H9 (cell line): ENCODE data around the gene VAV3. TPM values are rescaled to one million over a fixed set of nuclear protein-coding genes. Genes with fewer than 3 reads are reported as not detected.

ENCODE experiments used
- DNase-seq: peaks from one replicate; pipeline ENCODE4 v3.0.0-alpha.2; 2017
- H2AFZ ChIP-seq: one replicate; pipeline ENCODE4 v1.6.1; 2013; ENCODE audit warnings: mild to moderate bottlenecking, low read length, control low read depth, moderate library complexity
- H2AK5ac ChIP-seq: 2 replicates; pipeline ENCODE4 v1.6.1; 2013; ENCODE audit warnings: low read length, control low read depth, mixed read lengths; ENCODE audit not compliant: insufficient read length
- H2BK120ac ChIP-seq: one replicate; pipeline ENCODE4 v1.6.1; 2013; ENCODE audit warnings: low read depth, mild to moderate bottlenecking, low read length, control low read depth, inconsistent platforms; ENCODE audit not compliant: poor library complexity, severe bottlenecking
- H2BK12ac ChIP-seq: 2 replicates; pipeline ENCODE4 v1.6.1; 2013; ENCODE audit warnings: low read length, control low read depth, mixed read lengths, low read depth; ENCODE audit not compliant: insufficient read length
- H2BK15ac ChIP-seq: 2 replicates; pipeline ENCODE4 v1.6.1; 2013; ENCODE audit warnings: low read depth, low read length, control low read depth
- H2BK20ac ChIP-seq: one replicate; pipeline ENCODE4 v1.6.1; 2013; ENCODE audit warnings: low read depth, mild to moderate bottlenecking, low read length, control low read depth, inconsistent platforms; ENCODE audit not compliant: poor library complexity, severe bottlenecking
- H2BK5ac ChIP-seq: 2 replicates; pipeline ENCODE4 v1.6.1; 2013; ENCODE audit warnings: low read length, control low read depth, mixed read lengths; ENCODE audit not compliant: insufficient read length
- H3K14ac ChIP-seq: 2 replicates; pipeline ENCODE4 v1.6.1; 2013; ENCODE audit warnings: low read length, control low read depth; ENCODE audit not compliant: insufficient read depth
- H3K18ac ChIP-seq: 2 replicates; pipeline ENCODE4 v1.6.1; 2013; ENCODE audit warnings: low read depth, mild to moderate bottlenecking, mixed read lengths, low read length, control low read depth; ENCODE audit not compliant: insufficient read length
- H3K23ac ChIP-seq: 2 replicates; pipeline ENCODE4 v1.6.1; 2013; ENCODE audit warnings: low read length, control low read depth, mixed read lengths, low read depth; ENCODE audit not compliant: insufficient read length
- H3K23me2 ChIP-seq: 2 replicates; pipeline ENCODE4 v1.6.1; 2013; ENCODE audit warnings: low read depth, mild to moderate bottlenecking, mixed read lengths, low read length, control low read depth; ENCODE audit not compliant: insufficient read length, poor library complexity, severe bottlenecking
- H3K27ac ChIP-seq: 2 replicates; pipeline ENCODE4 v1.5.1; 2013; ENCODE audit warnings: low read length, control low read depth, mixed read lengths, low read depth; ENCODE audit not compliant: insufficient read length
- H3K27me3 ChIP-seq: 2 replicates; pipeline ENCODE4 v1.6.1; 2013; ENCODE audit warnings: low read length, control low read depth, inconsistent platforms; ENCODE audit not compliant: insufficient read depth
- H3K4ac ChIP-seq: 2 replicates; pipeline ENCODE4 v1.6.1; 2013; ENCODE audit warnings: low read depth, mild to moderate bottlenecking, control low read depth, inconsistent platforms, low read length, moderate library complexity
- H3K4me1 ChIP-seq: 2 replicates; pipeline ENCODE4 v1.6.1; 2013; ENCODE audit warnings: low read length, control low read depth, inconsistent platforms; ENCODE audit not compliant: insufficient read depth
- H3K4me2 ChIP-seq: 2 replicates; pipeline ENCODE4 v1.6.1; 2013; ENCODE audit warnings: low read length, control low read depth, mixed read lengths; ENCODE audit not compliant: insufficient read length, insufficient read depth
- H3K56ac ChIP-seq: 2 replicates; pipeline ENCODE4 v1.6.1; 2013; ENCODE audit warnings: low read depth, mild to moderate bottlenecking, mixed read lengths, low read length, control low read depth; ENCODE audit not compliant: insufficient read length
- H3K79me1 ChIP-seq: 2 replicates; pipeline ENCODE4 v1.6.1; 2013; ENCODE audit warnings: low read depth, mild to moderate bottlenecking, moderate library complexity, low read length, control low read depth, inconsistent platforms; ENCODE audit not compliant: insufficient read depth, poor library complexity, severe bottlenecking
- H3K79me2 ChIP-seq: 2 replicates; pipeline ENCODE4 v1.6.1; 2013; ENCODE audit warnings: low read length, control low read depth, inconsistent platforms; ENCODE audit not compliant: insufficient read depth
- H3K9ac ChIP-seq: 2 replicates; pipeline ENCODE4 v1.6.1; 2013; ENCODE audit warnings: low read length, control low read depth, mixed read lengths; ENCODE audit not compliant: insufficient read length; ENCODE audit errors: extremely low read depth
- H3K9me3 ChIP-seq: one replicate; pipeline ENCODE4 v1.6.1; 2013; ENCODE audit warnings: low read depth, low read length, inconsistent platforms; ENCODE audit not compliant: control insufficient read depth
- H3T11ph ChIP-seq: one replicate; pipeline ENCODE4 v1.6.1; 2013; ENCODE audit warnings: mild to moderate bottlenecking, low read length, control low read depth, inconsistent platforms
- H4K20me1 ChIP-seq: one replicate; pipeline ENCODE4 v1.6.1; 2013; ENCODE audit not compliant: control insufficient read depth, insufficient read length, insufficient read depth
- H4K5ac ChIP-seq: 2 replicates; pipeline ENCODE4 v1.6.1; 2013; ENCODE audit warnings: low read depth, mild to moderate bottlenecking, mixed read lengths, low read length, control low read depth; ENCODE audit not compliant: insufficient read length
- H4K8ac ChIP-seq: replicated peaks from 2 replicates; pipeline ENCODE4 v1.6.1; 2013; ENCODE audit warnings: low read length, control low read depth, mixed read lengths, low read depth; ENCODE audit not compliant: insufficient read length
- H4K91ac ChIP-seq: 2 replicates; pipeline ENCODE4 v1.6.1; 2013; ENCODE audit warnings: low read depth, mild to moderate bottlenecking, moderate library complexity, mixed read lengths, low read length, control low read depth; ENCODE audit not compliant: insufficient read length
- H3K27ac Mint-ChIP-seq, 3 experiments: 2 replicates in 2 of 3; 3 replicates in 1 of 3; pipeline ENCODE4 v1.8.0; 2020 to 2021; ENCODE audit warnings: mixed read lengths in 3 of 3, mild to moderate bottlenecking in 1 of 3, moderate library complexity in 1 of 3
- H3K27me3 Mint-ChIP-seq: 2 replicates; pipeline ENCODE4 v1.8.0; 2021; ENCODE audit warnings: low read depth, mild to moderate bottlenecking, moderate library complexity, mixed read lengths
- H3K36me3 Mint-ChIP-seq, 3 experiments: 2 replicates in 2 of 3; 3 replicates in 1 of 3; pipeline ENCODE4 v1.8.0; 2020 to 2021; ENCODE audit warnings: low read depth in 3 of 3, mixed read lengths in 3 of 3; ENCODE audit not compliant: insufficient read depth in 1 of 3
- H3K4me1 Mint-ChIP-seq, 2 experiments: 2 replicates each; pipeline ENCODE4 v1.8.0; 2020; ENCODE audit warnings: mixed read lengths in 2 of 2
- H3K4me3 Mint-ChIP-seq, 2 experiments: 2 replicates in 1 of 2; 3 replicates in 1 of 2; pipeline ENCODE4 v1.8.0; 2020 to 2021; ENCODE audit warnings: mild to moderate bottlenecking in 2 of 2, mixed read lengths in 2 of 2, moderate library complexity in 1 of 2
- H3K9me3 Mint-ChIP-seq, 2 experiments: 2 replicates in 1 of 2; 3 replicates in 1 of 2; pipeline ENCODE4 v1.8.0; 2020; ENCODE audit warnings: mild to moderate bottlenecking in 2 of 2, mixed read lengths in 2 of 2, moderate library complexity in 1 of 2
- total RNA-seq: library from RNA; stranded (reverse); gene quantifications from 2 replicates; pipeline ENCODE4 v1.2.1, GENCODE V29; 2021
- TF ChIP-seq, protein P1 (sequence below): fragments of 200-600 bp; sonication (generic); conservative IDR thresholded peaks from 3 replicates; pipeline ENCODE4 v1.8.0; 2021; ENCODE audit warnings: antibody characterized with exemption, mild to moderate bottlenecking

VAV3 gene
- total RNA-seq, 1 experiment from 2014 or later: 5.1 TPM

DNA sequence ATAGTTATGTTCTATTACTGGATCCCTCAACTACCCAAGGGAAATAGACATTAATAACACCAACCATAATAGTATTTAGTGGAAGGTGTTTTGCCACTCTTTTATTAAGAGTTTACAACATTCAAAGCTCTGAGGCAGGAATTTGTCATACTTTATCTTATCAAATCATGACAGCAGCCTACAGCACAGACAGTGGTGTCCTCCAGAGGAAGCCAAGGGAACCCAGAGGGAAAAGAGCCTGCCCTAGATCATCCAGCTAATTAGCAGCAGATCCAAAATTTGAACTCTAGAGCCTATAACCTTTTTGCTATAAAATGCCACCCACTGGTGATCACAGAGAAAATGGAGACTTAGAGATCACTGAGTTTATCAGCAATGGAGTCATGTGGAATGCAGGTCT lies 18.2 kb downstream of the VAV3 start:
- H3K27ac Mint-ChIP-seq: no peak overlapping the region
- H2BK5ac ChIP-seq: no peak overlapping the region

More for the DNA sequence above, 18.2 kb downstream of the VAV3 start:
- TF ChIP-seq, protein P1, sequence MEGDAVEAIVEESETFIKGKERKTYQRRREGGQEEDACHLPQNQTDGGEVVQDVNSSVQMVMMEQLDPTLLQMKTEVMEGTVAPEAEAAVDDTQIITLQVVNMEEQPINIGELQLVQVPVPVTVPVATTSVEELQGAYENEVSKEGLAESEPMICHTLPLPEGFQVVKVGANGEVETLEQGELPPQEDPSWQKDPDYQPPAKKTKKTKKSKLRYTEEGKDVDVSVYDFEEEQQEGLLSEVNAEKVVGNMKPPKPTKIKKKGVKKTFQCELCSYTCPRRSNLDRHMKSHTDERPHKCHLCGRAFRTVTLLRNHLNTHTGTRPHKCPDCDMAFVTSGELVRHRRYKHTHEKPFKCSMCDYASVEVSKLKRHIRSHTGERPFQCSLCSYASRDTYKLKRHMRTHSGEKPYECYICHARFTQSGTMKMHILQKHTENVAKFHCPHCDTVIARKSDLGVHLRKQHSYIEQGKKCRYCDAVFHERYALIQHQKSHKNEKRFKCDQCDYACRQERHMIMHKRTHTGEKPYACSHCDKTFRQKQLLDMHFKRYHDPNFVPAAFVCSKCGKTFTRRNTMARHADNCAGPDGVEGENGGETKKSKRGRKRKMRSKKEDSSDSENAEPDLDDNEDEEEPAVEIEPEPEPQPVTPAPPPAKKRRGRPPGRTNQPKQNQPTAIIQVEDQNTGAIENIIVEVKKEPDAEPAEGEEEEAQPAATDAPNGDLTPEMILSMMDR: no peak
- H3K4me1 Mint-ChIP-seq: peaks cover 13% of the 10 kb centered on the region in 2 experiments
- no peaks in the 10 kb centered on the region for H3K27me3 Mint-ChIP-seq
- no peaks in the 10 kb centered on the region; a peak in 1 of 7 replicates for H3K36me3 Mint-ChIP-seq
- no peaks in the 10 kb centered on the region for H3K9me3 Mint-ChIP-seq
- H2AK5ac ChIP-seq: no peak overlapping the region
- no peak overlapping the region for H2BK120ac ChIP-seq
- H3K4ac ChIP-seq: no peak overlapping the region
- no peak overlapping the region for H3K18ac ChIP-seq
- H3K79me2 ChIP-seq: 0 out of 2 replicates have a peak, but pooled peaks cover 2% of the 10 kb centered on the region
- H3K9me3 ChIP-seq: no peaks in the 10 kb centered on the region
- H4K5ac ChIP-seq: no peak overlapping the region
- H4K91ac ChIP-seq: no peak overlapping the region
- no peak overlapping the region for H3K4me3 Mint-ChIP-seq
- no peak overlapping the region for H3K14ac ChIP-seq
- H2BK20ac ChIP-seq: no peak overlapping the region
- no peak overlapping the region for H2AFZ ChIP-seq
- H3K4me2 ChIP-seq: no peak overlapping the region
- no peak overlapping the region for H3K23ac ChIP-seq
- H4K20me1 ChIP-seq: no peaks in the 10 kb centered on the region
- no peak for DNase-seq
- no peaks in the 10 kb centered on the region for H3K23me2 ChIP-seq
- H2BK15ac ChIP-seq: no peak overlapping the region
- H4K8ac ChIP-seq: no peak overlapping the region
- H2BK12ac ChIP-seq: no peak overlapping the region
- no peak overlapping the region for H3K27ac ChIP-seq
- no peaks in the 10 kb centered on the region; the same call in 1 of the 2 replicates for H3K4me1 ChIP-seq
- H3K9ac ChIP-seq: no peak overlapping the region
- no peak overlapping the region for H3K56ac ChIP-seq
- H3K79me1 ChIP-seq: no peaks in the 10 kb centered on the region
- no peak overlapping the region for H3T11ph ChIP-seq
- no peaks in the 10 kb centered on the region for H3K27me3 ChIP-seq
